D721Med (cell line): ENCODE data around the gene NT5C1A.

Source experiments
- DNase-seq: peaks from one replicate; pipeline ENCODE4 v3.0.0; 2011; ENCODE audit warnings: low spot score; ENCODE audit not compliant: insufficient read length
- FAIRE-seq: peaks from 2 replicates; lab custom pipeline; 2011; peaks lifted over from hg19 to GRCh38; lab: Jason Lieb, UNC
- TF ChIP-seq, protein P1 (sequence below): IDR thresholded peaks from 2 replicates; pipeline ENCODE4 v1.5.1; 2012; ENCODE audit warnings: mild to moderate bottlenecking, control low read depth; ENCODE audit not compliant: insufficient read depth; ENCODE audit errors: missing control alignments

NT5C1A gene

GRCh38 chr1:39683591-39684312 is 11.8 kb upstream of the NT5C1A start:
- DNase-seq (no peak), FAIRE-seq (no peak)
- TF ChIP-seq, protein P1, sequence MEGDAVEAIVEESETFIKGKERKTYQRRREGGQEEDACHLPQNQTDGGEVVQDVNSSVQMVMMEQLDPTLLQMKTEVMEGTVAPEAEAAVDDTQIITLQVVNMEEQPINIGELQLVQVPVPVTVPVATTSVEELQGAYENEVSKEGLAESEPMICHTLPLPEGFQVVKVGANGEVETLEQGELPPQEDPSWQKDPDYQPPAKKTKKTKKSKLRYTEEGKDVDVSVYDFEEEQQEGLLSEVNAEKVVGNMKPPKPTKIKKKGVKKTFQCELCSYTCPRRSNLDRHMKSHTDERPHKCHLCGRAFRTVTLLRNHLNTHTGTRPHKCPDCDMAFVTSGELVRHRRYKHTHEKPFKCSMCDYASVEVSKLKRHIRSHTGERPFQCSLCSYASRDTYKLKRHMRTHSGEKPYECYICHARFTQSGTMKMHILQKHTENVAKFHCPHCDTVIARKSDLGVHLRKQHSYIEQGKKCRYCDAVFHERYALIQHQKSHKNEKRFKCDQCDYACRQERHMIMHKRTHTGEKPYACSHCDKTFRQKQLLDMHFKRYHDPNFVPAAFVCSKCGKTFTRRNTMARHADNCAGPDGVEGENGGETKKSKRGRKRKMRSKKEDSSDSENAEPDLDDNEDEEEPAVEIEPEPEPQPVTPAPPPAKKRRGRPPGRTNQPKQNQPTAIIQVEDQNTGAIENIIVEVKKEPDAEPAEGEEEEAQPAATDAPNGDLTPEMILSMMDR: no peak

DNA sequence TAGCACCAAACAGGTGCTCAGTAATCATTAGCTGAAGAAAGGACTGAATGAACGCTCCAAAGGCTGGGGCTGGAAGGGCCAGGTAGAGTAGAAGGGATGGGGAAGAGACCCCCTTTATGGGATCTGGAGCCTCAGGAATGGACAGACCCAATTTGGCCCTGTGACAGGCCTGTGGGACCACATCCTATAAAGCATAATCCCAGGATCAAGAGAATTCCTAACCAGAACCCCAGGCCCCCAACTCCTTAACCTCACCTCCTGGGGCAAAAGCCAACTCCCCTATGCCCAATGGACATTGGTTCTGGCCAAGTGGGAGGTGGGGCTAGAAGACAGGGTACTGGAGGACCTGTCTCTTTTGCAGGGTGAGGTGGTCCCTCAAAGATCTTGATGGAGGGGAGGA is 10.1 kb upstream of the NT5C1A start:
- TF ChIP-seq, protein P1: no peak
- no peak for FAIRE-seq
- DNase-seq: no peak

DNA sequence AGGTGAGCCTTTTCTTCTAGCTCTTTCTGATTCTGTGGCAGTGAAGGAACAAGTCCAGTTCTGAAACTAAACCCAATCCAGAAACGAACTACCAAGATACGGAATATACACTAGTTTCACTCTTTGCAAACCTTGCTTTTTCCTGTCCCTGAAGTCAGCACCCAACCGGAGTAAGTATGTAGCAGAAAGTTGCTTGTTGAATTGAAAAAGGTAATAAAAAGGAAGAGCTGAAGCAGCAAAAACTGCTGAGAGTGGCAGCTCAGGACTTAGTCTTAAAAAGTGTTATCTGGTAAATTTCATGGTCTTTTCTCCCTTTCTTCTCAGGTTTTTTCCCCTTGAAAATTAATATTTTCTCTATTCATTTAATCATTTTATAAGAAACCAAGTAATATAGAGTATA is 9.4 kb upstream of the NT5C1A start:
- FAIRE-seq (no peak), DNase-seq (no peak)
- TF ChIP-seq, protein P1: no peak

- FAIRE-seq (no peak), DNase-seq (no peak)
- TF ChIP-seq, protein P1: no peak
Measured at GRCh38 chr1:39680751-39681150, 8.8 kb upstream of the NT5C1A start.

DNA sequence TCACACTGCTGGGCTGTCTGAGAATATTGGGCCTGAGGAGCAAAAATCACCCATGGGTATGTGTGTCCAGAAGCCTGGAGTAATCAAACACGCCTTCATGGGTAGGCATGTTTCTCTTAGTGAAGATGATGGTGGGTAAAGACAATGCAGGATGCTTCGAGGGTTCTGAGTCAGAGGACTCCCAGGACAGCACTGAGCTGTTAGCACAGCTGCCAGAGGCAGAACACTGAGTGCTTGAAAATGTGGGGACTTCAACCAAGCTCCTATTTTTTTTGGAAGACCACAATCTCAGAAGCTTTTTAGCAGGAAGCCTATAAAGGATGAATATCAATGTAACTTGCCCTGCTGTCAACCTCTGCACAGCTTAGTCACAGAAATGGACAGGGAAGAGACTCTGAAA is 7.9 kb upstream of the NT5C1A start:
- TF ChIP-seq, protein P1: no peak
- DNase-seq: no peak
- no peak for FAIRE-seq

GRCh38 chr1:39678889-39679288 is 7.0 kb upstream of the NT5C1A start:
- FAIRE-seq (no peak), DNase-seq (no peak)
- TF ChIP-seq, protein P1: no peak

DNA sequence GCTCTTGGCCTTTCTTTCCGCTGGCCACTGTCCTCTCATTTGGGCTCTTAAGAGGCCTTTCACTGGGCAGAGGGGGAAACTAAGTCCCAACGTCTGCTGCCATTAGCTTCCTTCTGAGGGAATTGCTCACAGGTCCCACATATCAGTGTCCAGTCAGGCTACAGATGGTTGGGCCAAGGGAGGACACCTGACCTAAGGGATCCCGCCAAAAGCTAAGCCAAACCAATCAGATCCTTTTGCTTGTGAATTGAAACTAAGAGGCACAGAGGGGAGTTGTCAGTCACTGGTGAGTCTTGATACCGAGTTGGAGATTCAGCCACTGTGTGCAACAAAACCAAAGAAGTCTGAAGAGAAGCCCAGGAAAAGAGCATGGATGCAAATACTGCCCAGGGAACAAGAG is 5.7 kb upstream of the NT5C1A start:
- DNase-seq: no peak
- TF ChIP-seq, protein P1: no peak
- no peak for FAIRE-seq
